WTC11 (cell line): ENCODE results near the gene NELL2.

Experiments used
- ATF3 ChIP-seq: sonication (generic); formaldehyde crosslinking; conservative IDR thresholded peaks from 2 replicates; pipeline ENCODE4 v1.8.1; 2022; ENCODE audit warnings: mild to moderate bottlenecking, missing genetic modification reagents
- CREM ChIP-seq: sonication (generic); formaldehyde crosslinking; IDR thresholded peaks from 2 replicates; pipeline ENCODE4 v1.8.1; 2022; ENCODE audit warnings: mild to moderate bottlenecking, missing genetic modification reagents, moderate library complexity
- ETV6 ChIP-seq: sonication (generic); formaldehyde crosslinking; IDR thresholded peaks from 2 replicates; pipeline ENCODE4 v1.8.1; 2022; ENCODE audit warnings: mild to moderate bottlenecking, missing genetic modification reagents
- FOXP1 ChIP-seq: sonication (generic); formaldehyde crosslinking; IDR thresholded peaks from 2 replicates; pipeline ENCODE4 v1.8.0; 2022; ENCODE audit warnings: missing genetic modification reagents, mild to moderate bottlenecking, moderate library complexity, borderline replicate concordance
- TEAD4 ChIP-seq: sonication (generic); formaldehyde crosslinking; IDR thresholded peaks from 2 replicates; pipeline ENCODE4 v1.8.0; 2022; ENCODE audit warnings: mild to moderate bottlenecking, missing genetic modification reagents
- TP53 ChIP-seq: sonication (generic); formaldehyde crosslinking; IDR thresholded peaks from 2 replicates; pipeline ENCODE4 v1.8.1; 2023; ENCODE audit warnings: mild to moderate bottlenecking, missing genetic modification reagents
- TF ChIP-seq, protein P1 (sequence below): fragments of 200-600 bp; IDR thresholded peaks from 2 replicates; pipeline ENCODE4 v1.8.0; 2022; ENCODE audit warnings: antibody characterized with exemption

DNA sequence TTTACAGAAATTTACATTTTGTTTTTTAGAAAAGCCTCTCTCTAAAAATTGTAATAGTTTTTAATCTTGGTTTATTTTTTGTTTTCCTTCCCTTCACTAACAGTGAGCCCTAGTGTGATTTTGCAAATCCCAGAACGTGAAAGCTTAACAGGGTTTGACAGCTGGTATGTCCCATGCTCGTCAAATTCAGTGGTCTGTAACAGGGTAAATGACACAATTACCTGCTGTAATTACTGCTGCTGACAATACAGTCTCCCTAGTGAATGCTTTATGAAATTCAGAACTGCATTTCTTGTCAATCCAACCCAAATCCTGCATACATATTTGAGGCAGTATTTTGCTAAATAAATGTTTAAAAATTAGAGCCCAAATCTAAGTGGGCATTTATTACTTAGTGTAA, 249.2 kb downstream of the NELL2 start:
- no peak for TF ChIP-seq ETV6
- TF ChIP-seq ATF3 (CRISPR knock-in tag), result no peak
- no peak for TF ChIP-seq FOXP1 (CRISPR knock-in tag)
- TF ChIP-seq TEAD4 (CRISPR knock-in tag), result no peak
- TF ChIP-seq, protein P1, sequence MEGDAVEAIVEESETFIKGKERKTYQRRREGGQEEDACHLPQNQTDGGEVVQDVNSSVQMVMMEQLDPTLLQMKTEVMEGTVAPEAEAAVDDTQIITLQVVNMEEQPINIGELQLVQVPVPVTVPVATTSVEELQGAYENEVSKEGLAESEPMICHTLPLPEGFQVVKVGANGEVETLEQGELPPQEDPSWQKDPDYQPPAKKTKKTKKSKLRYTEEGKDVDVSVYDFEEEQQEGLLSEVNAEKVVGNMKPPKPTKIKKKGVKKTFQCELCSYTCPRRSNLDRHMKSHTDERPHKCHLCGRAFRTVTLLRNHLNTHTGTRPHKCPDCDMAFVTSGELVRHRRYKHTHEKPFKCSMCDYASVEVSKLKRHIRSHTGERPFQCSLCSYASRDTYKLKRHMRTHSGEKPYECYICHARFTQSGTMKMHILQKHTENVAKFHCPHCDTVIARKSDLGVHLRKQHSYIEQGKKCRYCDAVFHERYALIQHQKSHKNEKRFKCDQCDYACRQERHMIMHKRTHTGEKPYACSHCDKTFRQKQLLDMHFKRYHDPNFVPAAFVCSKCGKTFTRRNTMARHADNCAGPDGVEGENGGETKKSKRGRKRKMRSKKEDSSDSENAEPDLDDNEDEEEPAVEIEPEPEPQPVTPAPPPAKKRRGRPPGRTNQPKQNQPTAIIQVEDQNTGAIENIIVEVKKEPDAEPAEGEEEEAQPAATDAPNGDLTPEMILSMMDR, result no peak
- TF ChIP-seq TP53 (CRISPR knock-in tag), result no peak
- TF ChIP-seq CREM, result no peak
